ENCODE results near the gene ABHD12. TPM values are rescaled to one million over a fixed set of nuclear protein-coding genes. Genes with fewer than 3 reads are reported as not detected.
"Not testable (repeated sequence)": the region's sequence is repeated elsewhere in the genome, so short reads cannot be mapped to it uniquely, and the experiment has no call there.

The ABHD12 gene
- 10 to 100 TPM; 11.2 to 23.0 TPM for total RNA-seq

- H3K27ac Mint-ChIP-seq = peak within 1 kb of the TSS; percentile 79
- ATAC-seq (replicated peaks) = peak; percentile 98
- H3K4me3 Mint-ChIP-seq = peak within 1 kb of the TSS; percentile 82
- peaks cover 5% of the 10 kb centered on the region for H3K4me1 Mint-ChIP-seq
- no peaks in the 10 kb centered on the region for H3K9me3 Mint-ChIP-seq
- H3K36me3 Mint-ChIP-seq (ENCODE audit: low read depth) = peaks cover 10% of the 10 kb centered on the region
- H3K27me3 Mint-ChIP-seq = no peaks in the 10 kb centered on the region
Measured at GRCh38 chr20:25390538-25391528, at the start of gene ABHD12. ABHD12 (minus strand) TSS chr20:25390835; CDS start chr20:25390703, 132 bp downstream.

- Mint-ChIP-seq H3K36me3 (ENCODE audit: low read depth) (peaks cover 37% of the 10 kb centered on the region), H3K27ac (no peak overlapping the region), H3K9me3 (no peaks in the 10 kb centered on the region), H3K4me3 (no peak overlapping the region), H3K27me3 (no peaks in the 10 kb centered on the region), H3K4me1 (no peaks in the 10 kb centered on the region)
- no peak for ATAC-seq (replicated peaks)
Measured at GRCh38 chr20:25439328-25439727, 48.7 kb upstream of the ABHD12 start.

GRCh38 chr20:25437153-25437581 is 46.5 kb upstream of the ABHD12 start:
- no peak for ATAC-seq (replicated peaks)
- no peak overlapping the region for H3K4me3 Mint-ChIP-seq
- no peaks in the 10 kb centered on the region for H3K4me1 Mint-ChIP-seq

GRCh38 chr20:25424536-25424935 is 33.9 kb upstream of the ABHD12 start:
- H3K36me3 Mint-ChIP-seq (ENCODE audit: low read depth) = peaks cover 49% of the 10 kb centered on the region
- ATAC-seq (replicated peaks) = no peak

More at GRCh38 chr20:25437153-25437581, 46.5 kb upstream of the ABHD12 start:
- H3K9me3 Mint-ChIP-seq = no peaks in the 10 kb centered on the region
- no peak overlapping the region for H3K27ac Mint-ChIP-seq
- H3K36me3 Mint-ChIP-seq (ENCODE audit: low read depth) = peaks cover 39% of the 10 kb centered on the region
- no peaks in the 10 kb centered on the region for H3K27me3 Mint-ChIP-seq

GRCh38 chr20:25422032-25422431 is 31.4 kb upstream of the ABHD12 start:
- ATAC-seq (replicated peaks) = no peak
- peaks cover 5% of the 10 kb centered on the region for H3K4me1 Mint-ChIP-seq
- peaks cover 44% of the 10 kb centered on the region for H3K36me3 Mint-ChIP-seq (ENCODE audit: low read depth)
- no peak overlapping the region for H3K4me3 Mint-ChIP-seq
- no peaks in the 10 kb centered on the region for H3K27me3 Mint-ChIP-seq
- H3K9me3 Mint-ChIP-seq = no peaks in the 10 kb centered on the region
- H3K27ac Mint-ChIP-seq = no peak overlapping the region

More at GRCh38 chr20:25424536-25424935, 33.9 kb upstream of the ABHD12 start:
- H3K4me3 Mint-ChIP-seq = no peak overlapping the region
- no peaks in the 10 kb centered on the region for H3K27me3 Mint-ChIP-seq
- H3K27ac Mint-ChIP-seq = no peak overlapping the region
- H3K9me3 Mint-ChIP-seq = no peaks in the 10 kb centered on the region
- peaks cover 5% of the 10 kb centered on the region for H3K4me1 Mint-ChIP-seq

GRCh38 chr20:25421102-25421501 is 30.5 kb upstream of the ABHD12 start:
- H3K36me3 Mint-ChIP-seq (ENCODE audit: low read depth) = peaks cover 46% of the 10 kb centered on the region
- H3K4me3 Mint-ChIP-seq = no peak overlapping the region
- no peak overlapping the region for H3K27ac Mint-ChIP-seq
- H3K27me3 Mint-ChIP-seq = no peaks in the 10 kb centered on the region
- no peaks in the 10 kb centered on the region for H3K9me3 Mint-ChIP-seq
- peaks cover 4% of the 10 kb centered on the region for H3K4me1 Mint-ChIP-seq
- no peak for ATAC-seq (replicated peaks)

- no peaks in the 10 kb centered on the region for H3K27me3 Mint-ChIP-seq
- H3K9me3 Mint-ChIP-seq = no peaks in the 10 kb centered on the region
- no peak overlapping the region for H3K27ac Mint-ChIP-seq
- no peak for ATAC-seq (replicated peaks)
- H3K4me1 Mint-ChIP-seq = no peaks in the 10 kb centered on the region
- H3K36me3 Mint-ChIP-seq (ENCODE audit: low read depth) = peaks cover 37% of the 10 kb centered on the region
- no peak overlapping the region for H3K4me3 Mint-ChIP-seq
Measured at GRCh38 chr20:25418776-25419175, 28.1 kb upstream of the ABHD12 start.

GRCh38 chr20:25408890-25409289 is 18.3 kb upstream of the ABHD12 start:
- Mint-ChIP-seq H3K4me1 (peaks cover 12% of the 10 kb centered on the region), H3K4me3 (peak overlapping the region; percentile 95), H3K36me3 (ENCODE audit: low read depth) (peaks cover 23% of the 10 kb centered on the region), H3K27ac (no peak overlapping the region), H3K27me3 (no peaks in the 10 kb centered on the region), H3K9me3 (no peaks in the 10 kb centered on the region)
- no peak for ATAC-seq (replicated peaks)

GRCh38 chr20:25408170-25408547 is 17.5 kb upstream of the ABHD12 start:
- Mint-ChIP-seq H3K4me1 (peaks cover 12% of the 10 kb centered on the region), H3K27ac (peak overlapping the region; percentile 96), H3K36me3 (ENCODE audit: low read depth) (peaks cover 16% of the 10 kb centered on the region), H3K9me3 (peaks cover 4% of the 10 kb centered on the region), H3K27me3 (no peaks in the 10 kb centered on the region), H3K4me3 (peak overlapping the region; percentile 95)
- ATAC-seq (replicated peaks) = no peak

- Mint-ChIP-seq H3K4me3 (peak within 1 kb of the TSS; percentile 95), H3K9me3 (peaks cover 7% of the 10 kb centered on the region), H3K27ac (peak within 1 kb of the TSS; percentile 96), H3K4me1 (peaks cover 12% of the 10 kb centered on the region), H3K27me3 (no peaks in the 10 kb centered on the region), H3K36me3 (ENCODE audit: low read depth) (peaks cover 16% of the 10 kb centered on the region)
- peak; percentile 94 for ATAC-seq (replicated peaks)
Measured at GRCh38 chr20:25407311-25408169, 16.9 kb upstream of the ABHD12 start, which contains the start of gene GINS1. GINS1 (plus strand) TSS chr20:25407673; CDS start chr20:25407821, 148 bp downstream.

GRCh38 chr20:25402583-25402982 is 11.9 kb upstream of the ABHD12 start:
- Mint-ChIP-seq H3K27ac (no peak overlapping the region), H3K4me3 (no peak overlapping the region), H3K27me3 (no peaks in the 10 kb centered on the region), H3K4me1 (peaks cover 4% of the 10 kb centered on the region), H3K36me3 (ENCODE audit: low read depth) (peaks cover 4% of the 10 kb centered on the region), H3K9me3 (peaks cover 9% of the 10 kb centered on the region)
- no peak for ATAC-seq (replicated peaks)

- H3K4me1 Mint-ChIP-seq; H3K36me3 Mint-ChIP-seq (ENCODE audit: low read depth); H3K9me3 Mint-ChIP-seq; H3K4me3 Mint-ChIP-seq; H3K27me3 Mint-ChIP-seq; H3K27ac Mint-ChIP-seq; ATAC-seq (replicated peaks): not testable (repeated sequence)
Measured at GRCh38 chr20:25400291-25400732, 9.7 kb upstream of the ABHD12 start.

GRCh38 chr20:25399037-25399430 is 8.4 kb upstream of the ABHD12 start:
- no peaks in the 10 kb centered on the region for H3K27me3 Mint-ChIP-seq
- no peaks in the 10 kb centered on the region for H3K4me1 Mint-ChIP-seq
- no peaks in the 10 kb centered on the region for H3K36me3 Mint-ChIP-seq (ENCODE audit: low read depth)
- H3K4me3 Mint-ChIP-seq = no peak overlapping the region
- H3K27ac Mint-ChIP-seq = no peak overlapping the region
- H3K9me3 Mint-ChIP-seq = peaks cover 9% of the 10 kb centered on the region
- ATAC-seq (replicated peaks) = peak; percentile 60

GRCh38 chr20:25398376-25399036 is 7.9 kb upstream of the ABHD12 start:
- peaks cover 8% of the 10 kb centered on the region for H3K9me3 Mint-ChIP-seq
- H3K27ac Mint-ChIP-seq = no peak overlapping the region
- no peak overlapping the region for H3K4me3 Mint-ChIP-seq
- ATAC-seq (replicated peaks) = no peak
- no peaks in the 10 kb centered on the region for H3K36me3 Mint-ChIP-seq (ENCODE audit: low read depth)
- H3K27me3 Mint-ChIP-seq = no peaks in the 10 kb centered on the region
- no peaks in the 10 kb centered on the region for H3K4me1 Mint-ChIP-seq
